Progenitor cell of endocrine pancreas (in vitro differentiated cells): Measurements from ENCODE around the gene UTP15. TPM values are rescaled to one million over a fixed set of nuclear protein-coding genes. Genes with fewer than 3 reads are reported as not detected.

Experiments used
- DNase-seq: peaks from one replicate; pipeline ENCODE4 v3.0.0; 2021; ENCODE audit warnings: low spot score; ENCODE audit not compliant: unreplicated experiment
- H3K27ac Mint-ChIP-seq: 2 replicates; pipeline ENCODE4 v1.8.0; 2021; ENCODE audit warnings: mild to moderate bottlenecking, moderate library complexity, mixed read lengths
- H3K27me3 Mint-ChIP-seq: 2 replicates; pipeline ENCODE4 v1.8.0; 2021; ENCODE audit warnings: mixed read lengths
- H3K36me3 Mint-ChIP-seq: 2 replicates; pipeline ENCODE4 v1.8.0; 2022; ENCODE audit warnings: mixed read lengths; ENCODE audit not compliant: insufficient read depth
- H3K4me1 Mint-ChIP-seq: 2 replicates; pipeline ENCODE4 v1.8.0; 2021; ENCODE audit warnings: low read depth, mixed read lengths
- H3K4me3 Mint-ChIP-seq: 2 replicates; pipeline ENCODE4 v1.8.0; 2021; ENCODE audit warnings: low read depth, mild to moderate bottlenecking, moderate library complexity, mixed read lengths
- H3K9me3 Mint-ChIP-seq: 2 replicates; pipeline ENCODE4 v1.8.0; 2021; ENCODE audit warnings: low read depth, mixed read lengths
- CTCF ChIP-seq: fragments of 200-600 bp; sonication (generic); IDR thresholded peaks from one replicate; pipeline ENCODE4 v1.5.0; 2021; ENCODE audit warnings: antibody characterized with exemption, mild to moderate bottlenecking; ENCODE audit not compliant: unreplicated experiment
- total RNA-seq: library from RNA; stranded (reverse); gene quantifications from 2 replicates; pipeline ENCODE4 v1.2.1, GENCODE V29; 2021

Gene UTP15
- total RNA-seq, 1 donor from 2014 or later = 20.6 TPM

GRCh38 chr5:73620334-73620687 lies 54.8 kb downstream of the UTP15 start:
- no peaks in the 10 kb centered on the region for H3K36me3 Mint-ChIP-seq
- DNase-seq = no peak
- H3K27me3 Mint-ChIP-seq = peaks cover 60% of the 10 kb centered on the region
- no peak overlapping the region for H3K27ac Mint-ChIP-seq
- no peak for TF ChIP-seq CTCF
- peaks cover 12% of the 10 kb centered on the region for H3K4me1 Mint-ChIP-seq
- H3K9me3 Mint-ChIP-seq = no peaks in the 10 kb centered on the region
- H3K4me3 Mint-ChIP-seq = no peak overlapping the region

- H3K9me3 Mint-ChIP-seq = no peaks in the 10 kb centered on the region
- DNase-seq = no peak
- H3K4me1 Mint-ChIP-seq = peaks cover 18% of the 10 kb centered on the region
- no peak overlapping the region for H3K4me3 Mint-ChIP-seq
- H3K27ac Mint-ChIP-seq = no peak overlapping the region
- TF ChIP-seq CTCF = no peak
- H3K36me3 Mint-ChIP-seq = no peaks in the 10 kb centered on the region
- H3K27me3 Mint-ChIP-seq = peaks cover 62% of the 10 kb centered on the region
Observed at GRCh38 chr5:73623060-73623459, 57.5 kb downstream of the UTP15 start.

GRCh38 chr5:73623901-73624404 lies 58.4 kb downstream of the UTP15 start:
- no peak for TF ChIP-seq CTCF
- no peaks in the 10 kb centered on the region for H3K36me3 Mint-ChIP-seq
- peaks cover 18% of the 10 kb centered on the region for H3K4me1 Mint-ChIP-seq
- DNase-seq = no peak
- no peaks in the 10 kb centered on the region for H3K9me3 Mint-ChIP-seq
- H3K27me3 Mint-ChIP-seq = peaks cover 66% of the 10 kb centered on the region
- peak overlapping the region; percentile 82 for H3K27ac Mint-ChIP-seq
- H3K4me3 Mint-ChIP-seq = peak overlapping the region; percentile 5

GRCh38 chr5:73624888-73625287 lies 59.3 kb downstream of the UTP15 start:
- H3K27me3 Mint-ChIP-seq = peaks cover 66% of the 10 kb centered on the region
- H3K4me1 Mint-ChIP-seq = peaks cover 18% of the 10 kb centered on the region
- no peaks in the 10 kb centered on the region for H3K9me3 Mint-ChIP-seq
- peak overlapping the region; percentile 53 for H3K4me3 Mint-ChIP-seq
- H3K27ac Mint-ChIP-seq = no peak overlapping the region
- TF ChIP-seq CTCF = no peak
- no peaks in the 10 kb centered on the region for H3K36me3 Mint-ChIP-seq
- no peak for DNase-seq

- Mint-ChIP-seq H3K4me1 (peaks cover 18% of the 10 kb centered on the region), H3K36me3 (no peaks in the 10 kb centered on the region), H3K9me3 (no peaks in the 10 kb centered on the region), H3K27ac (no peak overlapping the region), H3K4me3 (peak overlapping the region; percentile 69), H3K27me3 (peaks cover 64% of the 10 kb centered on the region)
- TF ChIP-seq CTCF = no peak
- DNase-seq = no peak
Observed at GRCh38 chr5:73625372-73625943, 59.9 kb downstream of the UTP15 start.
